Ovary (tissue), 9 donors: Measurements from ENCODE around the gene THSD4. TPM values are rescaled to one million over a fixed set of nuclear protein-coding genes. Genes with fewer than 3 reads are reported as not detected.

Experiments
- DNase-seq, 5 donors: peaks; one replicate each; pipeline ENCODE4 v3.0.0-alpha.2; 2019 to 2020
- H3K27ac ChIP-seq, 2 donors: fragments of 200-600 bp; one replicate each; pipeline versions ENCODE4 v1.5.1 to v1.8.0; 2019 to 2022
- H3K27me3 ChIP-seq: fragments of 200-600 bp; one replicate; pipeline ENCODE4 v1.8.0; 2022
- H3K36me3 ChIP-seq: fragments of 200-600 bp; sonication (generic); one replicate; pipeline ENCODE4 v1.5.1; 2019
- H3K4me1 ChIP-seq: one replicate; pipeline ENCODE4 v1.8.1; 2013; ENCODE audit warnings: mild to moderate bottlenecking, moderate library complexity; ENCODE audit not compliant: insufficient read depth
- H3K4me3 ChIP-seq: fragments of 200-600 bp; sonication (generic); one replicate; pipeline ENCODE4 v1.5.1; 2017
- H3K9me3 ChIP-seq, 2 donors: fragments of 200-600 bp in 1 of 2; sonication (generic) in 1 of 2; one replicate each; pipeline versions ENCODE4 v1.5.1 to v1.8.1; 2013 to 2019; ENCODE audit warnings: mild to moderate bottlenecking in 1 of 2, moderate library complexity in 1 of 2
- CTCF ChIP-seq, 3 donors: fragments of 450-650 bp in 2 of 3; fragments of 200-600 bp in 1 of 3; IDR thresholded peaks; one replicate each; pipeline versions ENCODE4 v1.5.1 to v1.8.0; 2016 to 2022; ENCODE audit warnings: antibody characterized with exemption in 3 of 3, mild to moderate bottlenecking in 1 of 3
- EP300 ChIP-seq: sonication (generic); formaldehyde crosslinking; IDR thresholded peaks from one replicate; pipeline ENCODE4 v1.6.1; 2017; ENCODE audit warnings: antibody characterized with exemption
- POLR2A ChIP-seq: fragments of 450-650 bp; IDR thresholded peaks from one replicate; pipeline ENCODE4 v1.6.1; 2017; ENCODE audit warnings: antibody characterized with exemption, mild to moderate bottlenecking, moderate library complexity
- WGBS, 3 donors: extraction: QIAGEN DNeasy Blood & Tissue Kit in 1 of 3; methylation state at CpG; one replicate each; pipeline versions ENCODE4 v1.1.5 to v1.1.7; 2013 to 2017; 5-methylcytosine and 5-hydroxymethylcytosine counted together
- intact Hi-C, 4 donors: fragments of 100-400 bp; cut with DNase I; formaldehyde crosslinking; loops; one replicate each; pipeline versions ENCODE4 v1.11.0 to v1.15.1; 2022 to 2023
- polyA plus RNA-seq, 2 donors: library from polyadenylated mRNA; stranded (reverse); fragments of 200-250 nt in 1 of 2; fragments of 350-450 nt in 1 of 2; fragmentation: Illumina TruSeq in 1 of 2; extraction: RNeasy Lipid Tissue Mini Kit (QIAGEN cat#74804) in 1 of 2; gene quantifications; one replicate each; pipeline ENCODE4 v1.2.3, GENCODE V29; 2013 to 2014
- total RNA-seq, 7 donors: library from RNA; depleted of rRNA in 2 of 7; stranded (reverse); fragments of >200 nt in 2 of 7; fragmentation: NEBNext Ultra II Directional in 3 of 7; extraction: Animal tissue kit (Norgen Biotek cat#: 25700) in 3 of 7; gene quantifications; one replicate each; pipeline versions ENCODE4 v1.1.0 to v1.2.4, GENCODE V29; 2016 to 2023
- donor health status: DM: no; HTN: no; CAD: no; lungs with moderate emphysema.
- donor health status: DM: no; HTN: no; CAD: no.
- donor health status: Bipolar disorder and iron deficiency.
- donor health status: DM: yes; HTN: yes; CAD: no.
- donor health status: DM: no; HTN: no; CAD: no.
- donor health status: DM: yes; HTN: yes; CAD: no.

Gene THSD4
- total and polyA plus RNA-seq, 9 donors = 3.2 to 53.4 (median 13.5) TPM

- intact Hi-C loops = no loop called here
- Histone ChIP-seq H3K27ac (no peak overlapping the region), H3K4me3 (no peak overlapping the region), H3K9me3 (no peaks in the 10 kb centered on the region), H3K36me3 (no peaks in the 10 kb centered on the region), H3K27me3 (no peaks in the 10 kb centered on the region), H3K4me1 (no peaks in the 10 kb centered on the region)
- 79 to 85% (median 84%) methylated on average over 7 of the region's 7 CpGs for WGBS, 3 donors
- DNase-seq = no peak
- TF ChIP-seq CTCF (IDR thresholded peaks at IDR 0.05) = no peak
- no peak for TF ChIP-seq POLR2A
- no peak for TF ChIP-seq EP300
These were observed 671.4 kb downstream of the THSD4 start for GRCh38 chr15:71786673-71787072.

- Histone ChIP-seq H3K36me3 (no peaks in the 10 kb centered on the region), H3K4me3 (no peak overlapping the region), H3K27ac (no peak overlapping the region), H3K4me1 (no peaks in the 10 kb centered on the region), H3K9me3 (no peaks in the 10 kb centered on the region), H3K27me3 (no peaks in the 10 kb centered on the region)
- WGBS, 3 donors = 84 to 88% (median 87%) methylated on average over 15 of the region's 15 CpGs
- no peak for DNase-seq
- intact Hi-C loops = no loop called here
- TF ChIP-seq EP300 (no peak), POLR2A (no peak), CTCF (IDR thresholded peaks at IDR 0.05) (no peak)
These were observed 673.6 kb downstream of the THSD4 start for GRCh38 chr15:71788646-71789579.

GRCh38 chr15:71789616-71790015 is 674.3 kb downstream of the THSD4 start:
- 87 to 96% (median 93%) methylated on average over 6 of the region's 6 CpGs for WGBS, 3 donors
- Histone ChIP-seq H3K27me3 (no peaks in the 10 kb centered on the region), H3K4me1 (no peaks in the 10 kb centered on the region), H3K27ac (no peak overlapping the region), H3K9me3 (no peaks in the 10 kb centered on the region), H3K36me3 (no peaks in the 10 kb centered on the region), H3K4me3 (no peak overlapping the region)
- intact Hi-C loops = no loop called here
- TF ChIP-seq CTCF (IDR thresholded peaks at IDR 0.05) = no peak
- no peak for TF ChIP-seq POLR2A
- TF ChIP-seq EP300 = no peak
- DNase-seq = no peak

GRCh38 chr15:71790081-71790480 is 674.8 kb downstream of the THSD4 start:
- TF ChIP-seq CTCF (IDR thresholded peaks at IDR 0.05) (no peak), POLR2A (no peak), EP300 (no peak)
- no peak overlapping the region for H3K4me3 ChIP-seq
- intact Hi-C loops = no loop called here
- H3K36me3 ChIP-seq = no peaks in the 10 kb centered on the region
- no peak overlapping the region for H3K27ac ChIP-seq
- H3K9me3 ChIP-seq = no peaks in the 10 kb centered on the region
- no peak for DNase-seq
- H3K27me3 ChIP-seq = no peaks in the 10 kb centered on the region
- H3K4me1 ChIP-seq = no peaks in the 10 kb centered on the region
- 73 to 80% (median 77%) methylated on average over 10 of the region's 10 CpGs for WGBS, 3 donors
